ENCODE results near the gene GPRASP2.

GRCh38 chrX:102712216-102712966 lies at the start of gene GPRASP2:
- TF ChIP-seq CTCF (IDR thresholded peaks at IDR 0.05) (no peak), EP300 (IDR thresholded peaks at IDR 0.05) (no peak), POLR2A (IDR thresholded peaks at IDR 0.05) (peak; percentile 19)

Data from ovary (tissue), 3 donors.